VCaP (cell line): ENCODE results near the gene LDLRAD3.

Experiments used
- H3K27ac ChIP-seq: fragments of 450-650 bp; 2 replicates; pipeline ENCODE4 v1.5.1; 2017
- TF ChIP-seq, protein P1 (sequence below): fragments of 450-650 bp; conservative IDR thresholded peaks from 2 replicates; pipeline ENCODE4 v1.5.1; 2017; ENCODE audit warnings: mild to moderate bottlenecking, moderate library complexity

LDLRAD3 gene

DNA sequence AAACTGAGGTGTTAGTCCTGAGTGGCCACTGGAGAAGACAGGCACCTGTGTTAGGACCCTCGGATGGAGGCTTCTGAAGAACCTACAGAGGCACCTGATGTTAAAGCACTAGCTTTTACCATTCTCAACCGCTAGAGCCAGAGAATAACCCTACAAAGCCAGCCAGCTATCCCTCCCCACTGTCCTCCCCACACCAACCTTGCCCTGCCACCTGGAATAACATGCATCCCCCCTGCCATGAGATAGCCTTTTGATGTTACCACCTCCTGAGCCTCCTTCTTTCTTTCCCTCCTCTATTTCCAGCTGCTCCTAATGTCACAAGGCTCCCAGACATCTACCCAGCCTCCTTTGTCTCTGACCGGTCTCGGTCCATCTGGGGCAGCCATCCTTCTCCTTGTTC, 317.2 kb downstream of the LDLRAD3 start:
- TF ChIP-seq, protein P1, sequence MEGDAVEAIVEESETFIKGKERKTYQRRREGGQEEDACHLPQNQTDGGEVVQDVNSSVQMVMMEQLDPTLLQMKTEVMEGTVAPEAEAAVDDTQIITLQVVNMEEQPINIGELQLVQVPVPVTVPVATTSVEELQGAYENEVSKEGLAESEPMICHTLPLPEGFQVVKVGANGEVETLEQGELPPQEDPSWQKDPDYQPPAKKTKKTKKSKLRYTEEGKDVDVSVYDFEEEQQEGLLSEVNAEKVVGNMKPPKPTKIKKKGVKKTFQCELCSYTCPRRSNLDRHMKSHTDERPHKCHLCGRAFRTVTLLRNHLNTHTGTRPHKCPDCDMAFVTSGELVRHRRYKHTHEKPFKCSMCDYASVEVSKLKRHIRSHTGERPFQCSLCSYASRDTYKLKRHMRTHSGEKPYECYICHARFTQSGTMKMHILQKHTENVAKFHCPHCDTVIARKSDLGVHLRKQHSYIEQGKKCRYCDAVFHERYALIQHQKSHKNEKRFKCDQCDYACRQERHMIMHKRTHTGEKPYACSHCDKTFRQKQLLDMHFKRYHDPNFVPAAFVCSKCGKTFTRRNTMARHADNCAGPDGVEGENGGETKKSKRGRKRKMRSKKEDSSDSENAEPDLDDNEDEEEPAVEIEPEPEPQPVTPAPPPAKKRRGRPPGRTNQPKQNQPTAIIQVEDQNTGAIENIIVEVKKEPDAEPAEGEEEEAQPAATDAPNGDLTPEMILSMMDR = no peak

DNA sequence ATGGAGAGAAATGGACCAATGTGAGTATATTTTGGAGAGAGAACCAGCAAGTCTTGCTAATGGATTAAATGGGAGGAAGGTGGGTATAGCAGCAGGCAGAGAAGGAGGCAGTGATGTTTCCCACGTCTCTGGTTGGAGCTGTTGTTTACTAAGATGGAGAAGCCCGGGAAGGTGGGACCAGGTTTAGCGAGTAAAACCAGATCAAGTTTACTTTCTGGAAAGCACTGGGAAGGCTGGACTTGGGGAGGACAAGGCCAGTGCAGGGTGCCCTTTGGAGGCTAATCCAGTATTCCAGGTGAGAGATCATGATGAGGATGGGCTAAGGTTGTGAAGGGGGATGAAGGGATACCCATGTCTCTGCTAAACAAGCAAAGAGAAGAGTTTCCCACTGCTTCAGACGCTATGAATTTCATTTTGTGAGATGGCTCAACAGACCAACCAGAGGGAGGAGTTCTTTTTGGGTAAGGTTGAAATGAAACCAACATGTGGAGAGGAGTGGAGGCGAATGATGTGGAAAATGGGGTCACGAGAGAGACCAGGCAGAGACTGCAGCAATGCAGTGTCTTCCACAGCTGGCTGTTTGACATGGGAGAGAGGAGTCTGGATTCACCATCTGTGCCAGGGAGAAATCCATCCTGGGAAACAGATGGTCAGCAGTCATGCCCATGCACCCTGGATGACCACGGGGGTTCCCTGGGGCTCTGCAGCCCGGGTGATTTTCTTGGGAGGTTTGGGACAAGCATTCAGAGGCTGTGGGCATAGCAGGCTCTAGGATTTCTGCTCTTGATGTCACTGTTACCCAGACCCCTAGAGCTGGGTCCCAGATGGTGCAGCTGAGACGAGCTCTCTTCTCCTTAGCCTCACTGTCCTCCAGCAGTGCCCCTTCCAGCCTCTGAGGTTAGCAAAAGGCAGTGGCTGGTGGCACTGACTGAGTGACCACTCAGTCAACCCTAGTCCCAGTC, 320.4 kb downstream of the LDLRAD3 start:
- no peak overlapping the region for H3K27ac ChIP-seq
- TF ChIP-seq, protein P1 = no peak

More for the DNA sequence above, 317.2 kb downstream of the LDLRAD3 start:
- no peak overlapping the region for H3K27ac ChIP-seq

DNA sequence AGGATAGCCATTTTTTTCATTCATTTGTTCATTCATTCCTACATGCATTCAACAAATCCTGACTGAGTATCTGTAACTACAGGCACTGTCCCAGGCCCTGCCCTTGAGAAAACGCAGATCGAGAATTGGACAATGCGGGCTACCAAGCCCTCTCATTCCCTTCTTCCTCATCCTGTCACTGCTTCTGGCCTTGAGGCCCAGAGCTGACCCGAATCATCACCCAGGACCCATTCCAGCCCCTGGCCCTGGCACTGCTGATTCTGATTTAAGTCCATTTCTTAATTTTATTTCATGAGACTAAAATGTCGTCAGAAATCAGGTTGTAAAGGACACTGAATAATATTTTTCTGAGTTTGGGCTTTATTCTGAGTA, 321.1 kb downstream of the LDLRAD3 start:
- TF ChIP-seq, protein P1 = no peak
- H3K27ac ChIP-seq = no peak overlapping the region

DNA sequence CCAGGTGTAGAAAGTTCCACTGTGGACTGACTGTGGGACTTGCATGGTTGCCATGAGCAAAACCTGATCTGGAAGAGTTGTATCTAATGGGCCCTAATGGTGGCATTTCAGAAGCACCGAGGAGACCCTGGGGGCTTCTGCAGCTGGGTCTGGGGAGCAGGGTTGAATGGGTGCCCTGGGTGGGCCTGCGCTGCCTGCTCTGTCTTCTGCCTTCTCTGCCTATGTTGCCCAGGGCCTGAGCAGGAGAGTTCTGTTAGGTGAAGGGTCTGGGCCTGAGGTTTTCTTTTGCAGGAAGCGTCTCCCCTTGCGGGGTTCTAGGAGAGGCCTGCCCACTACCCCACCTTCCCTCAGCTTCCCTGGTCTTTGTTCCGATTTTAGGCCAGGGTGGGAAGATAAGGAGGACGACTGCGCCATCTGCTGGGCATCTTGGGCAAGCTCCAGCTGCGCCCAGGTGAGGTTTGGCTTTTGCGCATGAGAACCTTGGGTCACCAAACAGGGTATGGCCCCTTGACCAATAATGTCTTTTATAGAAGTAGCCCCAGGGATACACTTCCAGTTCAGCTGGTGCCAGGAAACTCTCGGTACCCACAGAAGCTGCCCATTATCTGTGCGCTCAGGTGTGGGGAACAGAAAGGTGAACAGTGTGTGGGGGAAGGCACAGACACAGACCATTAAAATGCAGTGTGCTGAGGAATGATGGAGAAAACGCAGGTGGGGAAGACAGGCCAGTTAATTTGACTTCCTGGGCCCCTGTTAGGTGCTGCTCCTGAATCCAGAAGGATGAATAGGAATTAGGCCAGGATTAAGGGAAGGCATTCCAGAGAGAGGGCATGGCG, 322.1 kb downstream of the LDLRAD3 start:
- TF ChIP-seq, protein P1 = peak; percentile 88
- H3K27ac ChIP-seq = no peak overlapping the region

DNA sequence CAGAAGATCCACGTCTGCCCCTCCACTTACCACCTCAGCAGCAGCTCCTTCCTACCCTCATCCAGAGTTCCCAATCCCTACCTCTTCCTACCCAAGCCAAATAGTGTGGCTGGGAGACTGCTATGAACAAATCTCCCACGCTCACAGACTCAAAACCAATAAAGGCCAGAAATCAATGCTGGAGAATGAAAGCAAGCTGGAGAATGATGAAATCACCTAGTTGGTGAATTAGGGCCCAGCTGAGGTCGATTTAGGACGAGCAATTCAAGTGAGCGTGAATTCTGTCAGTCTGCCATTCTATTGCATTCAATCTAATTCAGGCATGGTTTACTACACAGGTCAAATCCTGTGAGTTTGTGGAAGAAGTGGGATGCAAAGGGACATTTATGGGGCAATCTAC, 322.9 kb downstream of the LDLRAD3 start:
- TF ChIP-seq, protein P1 = no peak
- no peak overlapping the region for H3K27ac ChIP-seq

DNA sequence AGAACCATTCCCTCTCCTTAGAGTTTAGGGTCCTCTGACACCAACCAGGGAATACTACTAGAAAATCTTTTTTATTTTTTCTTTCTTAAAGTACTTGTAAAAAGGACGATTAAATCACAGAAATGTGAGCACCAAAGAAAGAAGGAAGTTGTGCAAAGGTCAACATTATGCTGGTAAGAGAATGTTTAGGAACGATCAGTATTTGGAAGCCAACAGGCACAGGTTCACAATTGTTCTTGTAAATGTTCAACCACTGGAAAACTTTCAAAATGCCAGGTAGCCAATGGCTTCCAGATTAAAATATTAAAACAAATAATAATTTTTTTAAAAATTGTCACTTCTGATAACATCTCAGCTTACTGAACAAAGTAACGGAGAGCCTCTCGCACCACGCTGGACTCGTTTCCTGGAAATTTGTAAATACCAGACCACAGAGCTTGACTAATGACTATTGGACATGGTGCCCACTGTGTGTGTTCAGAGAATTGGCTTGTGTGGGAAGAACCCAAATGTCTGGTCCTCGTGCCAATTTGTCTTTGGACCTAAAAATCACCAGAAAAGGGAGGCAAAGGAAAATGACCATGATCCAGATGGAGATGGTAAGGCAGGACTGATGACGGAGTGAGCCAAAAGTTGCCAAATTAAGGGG, 324.6 kb downstream of the LDLRAD3 start:
- H3K27ac ChIP-seq = no peak overlapping the region
- TF ChIP-seq, protein P1 = no peak

DNA sequence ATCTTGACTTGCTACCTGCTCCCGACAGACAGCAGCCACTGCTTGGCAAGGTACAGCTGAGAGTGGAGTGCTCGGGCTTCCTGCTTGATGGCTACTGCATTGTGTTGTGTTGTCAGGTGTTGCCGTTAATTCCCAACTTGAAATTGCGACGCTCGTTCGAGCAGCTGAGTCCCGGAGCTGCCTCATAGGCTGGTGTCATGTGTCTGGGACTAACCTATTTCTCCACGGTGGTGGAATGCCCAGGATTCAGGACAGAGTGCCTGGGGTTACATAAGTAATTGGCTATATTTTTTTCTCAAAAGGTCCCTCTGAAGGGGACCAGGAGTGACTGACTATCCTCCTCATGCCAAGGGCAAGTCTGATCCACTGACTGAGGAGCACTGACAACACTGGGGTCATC, 326.8 kb downstream of the LDLRAD3 start:
- no peak overlapping the region for H3K27ac ChIP-seq
- TF ChIP-seq, protein P1 = no peak
